Measurements from ENCODE around the gene SLC6A3. TPM values are rescaled to one million over a fixed set of nuclear protein-coding genes. Genes with fewer than 3 reads are reported as not detected.

SLC6A3 gene
- total and polyA plus RNA-seq, 2 donors (not counting 3 experiments of a cell fraction or from before 2014, with no cell fraction given): not detected

DNA sequence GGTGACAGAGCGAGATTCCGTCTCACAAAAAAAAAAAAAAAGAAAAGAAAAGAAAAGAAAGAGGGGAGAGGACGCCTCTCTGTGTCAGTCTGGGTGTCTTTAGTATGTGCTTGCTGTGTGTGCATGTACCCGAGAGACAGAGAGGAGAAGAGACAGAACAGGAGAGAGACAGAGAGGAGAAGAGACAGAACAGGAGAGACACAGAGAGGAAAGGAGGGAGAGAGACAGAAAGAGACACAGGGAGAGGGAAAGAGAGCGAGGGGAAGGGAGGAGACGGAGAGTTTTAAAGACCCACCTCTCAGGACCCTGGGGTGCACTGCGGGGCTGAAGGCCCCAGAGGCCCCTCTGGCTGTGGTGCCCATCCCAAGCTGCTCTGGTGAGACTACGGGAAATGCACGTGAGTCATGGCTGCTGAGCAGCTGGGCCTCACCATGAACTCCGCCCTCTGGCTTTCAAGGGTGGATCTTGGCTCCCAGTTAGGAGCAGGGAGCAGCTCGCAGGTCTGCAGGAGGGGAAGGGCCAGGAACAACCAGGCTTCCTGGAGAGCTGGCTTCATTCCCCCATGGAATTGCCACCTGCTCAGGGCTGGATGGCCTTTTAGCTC is 7.9 kb downstream of the SLC6A3 start:
- FAIRE-seq (no peak), DNase-seq (ENCODE audit: low read depth, low spot score) (peak; percentile 28)
- no peak overlapping the region for H3K4me3 ChIP-seq (replicated peaks in 1 of 3; ENCODE audit: insufficient read depth in 1 of 3, low read depth in 1 of 3, low read length in 3 of 3)
- no peak overlapping the region for H3K27ac ChIP-seq (ENCODE audit: insufficient read depth, low read depth, low read length)
- H3K9ac ChIP-seq (replicated peaks; ENCODE audit: extremely low read depth, insufficient read depth, low read length): no peak overlapping the region
- H3K9me3 ChIP-seq (replicated peaks; ENCODE audit: control insufficient read depth, insufficient read depth, low read length): no peaks in the 10 kb centered on the region
- dilution Hi-C loops (cut with MboI; ENCODE audit: extremely low pct_ligation_motif_present, low sequenced_read_pairs) (no loop called here), intact Hi-C loops (cut with micrococcal nuclease) (no loop called here)
- no peaks in the 10 kb centered on the region for H3K36me3 ChIP-seq (ENCODE audit: control insufficient read depth in 2 of 2, extremely low read depth in 1 of 2, insufficient read depth in 2 of 2, low read length in 2 of 2)
- no TSS peak for BruUV-seq (replicated peaks)
- H3K79me2 ChIP-seq (ENCODE audit: control insufficient read depth, insufficient read depth, low read length): no peaks in the 10 kb centered on the region
- H3K4me1 ChIP-seq (ENCODE audit: control insufficient read depth, extremely low read depth, insufficient read depth, low read length): no peaks in the 10 kb centered on the region
- H4K20me1 ChIP-seq (replicated peaks; ENCODE audit: control insufficient read depth, extremely low read depth, insufficient read depth, low read length): no peaks in the 10 kb centered on the region
- H3K4me2 ChIP-seq (ENCODE audit: insufficient read depth, low read length): no peak overlapping the region
- H3K27me3 ChIP-seq (ENCODE audit: control insufficient read depth in 2 of 2, insufficient read depth in 2 of 2, low read length in 2 of 2): no peaks in the 10 kb centered on the region
- ChIA-PET CTCF (no interaction called here), POLR2A (no interaction called here)
- no peak overlapping the region for H2AFZ ChIP-seq (ENCODE audit: low read depth, low read length)
- H3K9me1 ChIP-seq (replicated peaks; ENCODE audit: control insufficient read depth, extremely low read depth, insufficient read depth, low read length): no peaks in the 10 kb centered on the region
- TF ChIP-seq EZH2 (IDR thresholded peaks at IDR 0.05; ENCODE audit: borderline replicate concordance, low read depth, low read length, severe bottlenecking) (no peak), JUN (IDR thresholded peaks at IDR 0.05; ENCODE audit: borderline replicate concordance, insufficient read depth, insufficient read length, low read depth) (no peak), FOS (IDR thresholded peaks at IDR 0.05; ENCODE audit: borderline replicate concordance, insufficient read depth, low read length) (no peak), GATA2 (IDR thresholded peaks at IDR 0.05; ENCODE audit: insufficient read depth, insufficient read length, low read depth, low read length) (no peak), POLR2A (IDR thresholded peaks at IDR 0.05; ENCODE audit: low read depth, low read length) (no peak), MYC (IDR thresholded peaks at IDR 0.05; ENCODE audit: low read depth, low read length) (no peak), POLR2AphosphoS5 (IDR thresholded peaks at IDR 0.05; ENCODE audit: insufficient read depth, low read depth, low read length) (no peak)
- TF ChIP-seq, protein P1, sequence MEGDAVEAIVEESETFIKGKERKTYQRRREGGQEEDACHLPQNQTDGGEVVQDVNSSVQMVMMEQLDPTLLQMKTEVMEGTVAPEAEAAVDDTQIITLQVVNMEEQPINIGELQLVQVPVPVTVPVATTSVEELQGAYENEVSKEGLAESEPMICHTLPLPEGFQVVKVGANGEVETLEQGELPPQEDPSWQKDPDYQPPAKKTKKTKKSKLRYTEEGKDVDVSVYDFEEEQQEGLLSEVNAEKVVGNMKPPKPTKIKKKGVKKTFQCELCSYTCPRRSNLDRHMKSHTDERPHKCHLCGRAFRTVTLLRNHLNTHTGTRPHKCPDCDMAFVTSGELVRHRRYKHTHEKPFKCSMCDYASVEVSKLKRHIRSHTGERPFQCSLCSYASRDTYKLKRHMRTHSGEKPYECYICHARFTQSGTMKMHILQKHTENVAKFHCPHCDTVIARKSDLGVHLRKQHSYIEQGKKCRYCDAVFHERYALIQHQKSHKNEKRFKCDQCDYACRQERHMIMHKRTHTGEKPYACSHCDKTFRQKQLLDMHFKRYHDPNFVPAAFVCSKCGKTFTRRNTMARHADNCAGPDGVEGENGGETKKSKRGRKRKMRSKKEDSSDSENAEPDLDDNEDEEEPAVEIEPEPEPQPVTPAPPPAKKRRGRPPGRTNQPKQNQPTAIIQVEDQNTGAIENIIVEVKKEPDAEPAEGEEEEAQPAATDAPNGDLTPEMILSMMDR (IDR thresholded peaks at IDR 0.05; ENCODE audit: extremely low read depth in 1 of 2, insufficient read depth in 1 of 2, low read depth in 1 of 2, low read length in 2 of 2): no peak
- TF ChIP-seq, protein P2, sequence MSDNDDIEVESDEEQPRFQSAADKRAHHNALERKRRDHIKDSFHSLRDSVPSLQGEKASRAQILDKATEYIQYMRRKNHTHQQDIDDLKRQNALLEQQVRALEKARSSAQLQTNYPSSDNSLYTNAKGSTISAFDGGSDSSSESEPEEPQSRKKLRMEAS (IDR thresholded peaks at IDR 0.05; ENCODE audit: insufficient read depth, insufficient read length): no peak
